Motor neuron (in vitro differentiated cells): ENCODE measurements around the gene CACNB4. TPM values are rescaled to one million over a fixed set of nuclear protein-coding genes. Genes with fewer than 3 reads are reported as not detected.

Source experiments
- ATAC-seq, 8 experiments: fragments of 200-7000 bp; cut with Tn5 transposase; replicated peaks in 6 of 8; 2 replicates each; pipeline ENCODE4 v1.8.0; 2021; ENCODE audit warnings: mild to moderate bottlenecking in 8 of 8, moderate library complexity in 8 of 8
- H3K27ac ChIP-seq, 2 donors: fragments of 250-450 bp; sonication (Bioruptor Pico); 2 replicates each; pipeline ENCODE4 v1.9.0; 2021; ENCODE audit warnings: antibody characterized with exemption in 2 of 2, mild to moderate bottlenecking in 2 of 2, moderate library complexity in 1 of 2
- H3K4me1 ChIP-seq, 2 donors: fragments of 250-450 bp; sonication (Bioruptor Pico); replicated peaks in 1 of 2; 2 replicates each; pipeline ENCODE4 v1.6.1; 2021; ENCODE audit warnings: antibody characterized with exemption in 2 of 2, mild to moderate bottlenecking in 2 of 2, moderate library complexity in 1 of 2
- H3K4me3 ChIP-seq, 5 donors: fragments of 250-450 bp; sonication (Bioruptor Pico); 2 replicates each; pipeline ENCODE4 v1.9.0; 2021; ENCODE audit warnings: antibody characterized with exemption in 5 of 5, mild to moderate bottlenecking in 5 of 5, moderate library complexity in 4 of 5
- WGBS, 10 experiments: fragments of 450-650 bp; shearing (Covaris generic); methylation state at CpG; one replicate each; pipeline ENCODE4 v1.0.0; 2022; 5-methylcytosine and 5-hydroxymethylcytosine counted together
- in situ Hi-C, 9 experiments: fragments of 400-800 bp; cut with MboI; loops; one replicate each; pipeline ENCODE4 v1.15.0; 2021; ENCODE audit warnings: low sequenced_read_pairs in 9 of 9, low pct_unique_long_range_greater_than_20kb in 2 of 9; ENCODE audit not compliant: unreplicated experiment in 9 of 9
- total RNA-seq, 8 experiments: library from RNA; unstranded; fragments of 300-600 nt; gene quantifications; 2 replicates each; pipeline versions ENCODE4 v1.2.3 to v1.2.4, GENCODE V29; 2022

The CACNB4 gene
- total RNA-seq, 8 experiments from 2014 or later = 6.7 to 116 (median 19.0) TPM

- Histone ChIP-seq H3K4me3 (no peak overlapping the region), H3K4me1 (no peaks in the 10 kb centered on the region), H3K27ac (no peak overlapping the region)
- ATAC-seq = no peak
- WGBS, 10 experiments = 43 to 83% (median 81%) methylated on average over 1 to 2 of the region's 2 CpGs; no CpG with 5 or more reads in 5 of the 10 experiments
- in situ Hi-C loops = no loop called here
These were observed 20.2 kb downstream of the CACNB4 start for GRCh38 chr2:152078662-152079061.

GRCh38 chr2:152078023-152078422, 20.8 kb downstream of the CACNB4 start:
- peak in 3 of 8 experiments; percentile 89 to 93 (median 91) for ATAC-seq
- WGBS, 10 experiments = 34 to 100% (median 92%) methylated on average over 2 to 6 of the region's 9 CpGs; no CpG with 5 or more reads in 1 of the 10 experiments
- H3K4me3 ChIP-seq = no peak overlapping the region
- in situ Hi-C loops = no loop called here
- H3K4me1 ChIP-seq = no peaks in the 10 kb centered on the region
- no peak overlapping the region for H3K27ac ChIP-seq

GRCh38 chr2:152075461-152076050, 23.3 kb downstream of the CACNB4 start:
- no peak overlapping the region for H3K4me3 ChIP-seq
- peak in 3 of 8 experiments; percentile 18 to 27 (median 21) for ATAC-seq

GRCh38 chr2:152072011-152072410, 26.8 kb downstream of the CACNB4 start:
- Histone ChIP-seq H3K4me3 (no peak overlapping the region), H3K4me1 (no peaks in the 10 kb centered on the region), H3K27ac (no peak overlapping the region)
- ATAC-seq = no peak
- 17 to 93% (median 78%) methylated on average over 1 to 2 of the region's 2 CpGs; no CpG with 5 or more reads in 4 of the 10 experiments for whole genome bisulfite sequencing, 10 experiments
- in situ Hi-C loops = loop anchor here in 1 of 9 experiments (25.0 kb wide), 1 partner anchor 565 kb away; no protein-coding TSS in a partner anchor

More at GRCh38 chr2:152075461-152076050, 23.3 kb downstream of the CACNB4 start:
- no peak overlapping the region for H3K27ac ChIP-seq
- in situ Hi-C loops = no loop called here
- no peaks in the 10 kb centered on the region for H3K4me1 ChIP-seq
- 20 to 90% (median 55%) methylated on average over 1 to 4 of the region's 4 CpGs; no CpG with 5 or more reads in 4 of the 10 experiments for WGBS, 10 experiments

GRCh38 chr2:152071518-152071917, 27.3 kb downstream of the CACNB4 start:
- WGBS, 10 experiments = 43 to 100% (median 95%) methylated on average over 1 of the region's 1 CpG; no CpG with 5 or more reads in 2 of the 10 experiments
- no peak overlapping the region for H3K27ac ChIP-seq
- in situ Hi-C loops = loop anchor here in 1 of 9 experiments (25.0 kb wide), 1 partner anchor 566 kb away; no protein-coding TSS in a partner anchor
- no peak for ATAC-seq
- H3K4me1 ChIP-seq = no peaks in the 10 kb centered on the region
- H3K4me3 ChIP-seq = no peak overlapping the region

- ATAC-seq = no peak
- in situ Hi-C loops = loop anchor here in 1 of 9 experiments (25.0 kb wide), 1 partner anchor 566 kb away; no protein-coding TSS in a partner anchor
- H3K4me1 ChIP-seq = no peaks in the 10 kb centered on the region
- H3K27ac ChIP-seq = no peak overlapping the region
- 43 to 100% (median 90%) methylated on average over 1 of the region's 1 CpG; no CpG with 5 or more reads in 3 of the 10 experiments for WGBS, 10 experiments
- H3K4me3 ChIP-seq = no peak overlapping the region
These were observed 27.8 kb downstream of the CACNB4 start for GRCh38 chr2:152071092-152071491.

- no peak overlapping the region for H3K27ac ChIP-seq
- in situ Hi-C loops = loop anchor here in 1 of 9 experiments (25.0 kb wide), 1 partner anchor 569 kb away; no protein-coding TSS in a partner anchor
- 0 to 100% (median 82%) methylated on average over 1 to 2 of the region's 2 CpGs; no CpG with 5 or more reads in 2 of the 10 experiments for WGBS, 10 experiments
- peak in 3 of 8 experiments; percentile 37 to 53 (median 50) for ATAC-seq
- H3K4me3 ChIP-seq = no peak overlapping the region
- H3K4me1 ChIP-seq = no peaks in the 10 kb centered on the region
These were observed 30.6 kb downstream of the CACNB4 start for GRCh38 chr2:152068226-152068625.

- Histone ChIP-seq H3K4me3 (no peak overlapping the region), H3K4me1 (no peaks in the 10 kb centered on the region), H3K27ac (no peak overlapping the region)
- no peak for ATAC-seq
- in situ Hi-C loops = loop anchor here in 1 of 9 experiments (25.0 kb wide), 1 partner anchor 569 kb away; no protein-coding TSS in a partner anchor
- 80 to 100% (median 100%) methylated on average over 1 of the region's 1 CpG; no CpG with 5 or more reads in 4 of the 10 experiments for WGBS, 10 experiments
These were observed 31.0 kb downstream of the CACNB4 start for GRCh38 chr2:152067823-152068222.

- in situ Hi-C loops = loop anchor here in 1 of 9 experiments (25.0 kb wide), 1 partner anchor 571 kb away; no protein-coding TSS in a partner anchor
- no peak for ATAC-seq
These were observed 32.9 kb downstream of the CACNB4 start for GRCh38 chr2:152065945-152066344.

GRCh38 chr2:152064001-152064400, 34.8 kb downstream of the CACNB4 start:
- no peak overlapping the region for H3K27ac ChIP-seq
- 8 to 96% (median 78%) methylated on average over 1 to 3 of the region's 3 CpGs; no CpG with 5 or more reads in 4 of the 10 experiments for WGBS, 10 experiments
- in situ Hi-C loops = loop anchor here in 1 of 9 experiments (25.0 kb wide), 1 partner anchor 573 kb away; no protein-coding TSS in a partner anchor
- no peaks in the 10 kb centered on the region for H3K4me1 ChIP-seq
- no peak for ATAC-seq
- no peak overlapping the region for H3K4me3 ChIP-seq

More at GRCh38 chr2:152065945-152066344, 32.9 kb downstream of the CACNB4 start:
- H3K4me3 ChIP-seq = no peak overlapping the region
- WGBS, 10 experiments = 72 to 93% (median 91%) methylated on average over 3 of the region's 3 CpGs; no CpG with 5 or more reads in 6 of the 10 experiments
- no peaks in the 10 kb centered on the region for H3K4me1 ChIP-seq
- no peak overlapping the region for H3K27ac ChIP-seq

- 0 to 93% (median 61%) methylated on average over 1 to 3 of the region's 3 CpGs; no CpG with 5 or more reads in 2 of the 10 experiments for WGBS, 10 experiments
- in situ Hi-C loops = loop anchor here in 1 of 9 experiments (25.0 kb wide), 1 partner anchor 574 kb away; no protein-coding TSS in a partner anchor
- Histone ChIP-seq H3K27ac (no peak overlapping the region), H3K4me1 (no peaks in the 10 kb centered on the region), H3K4me3 (no peak overlapping the region)
- ATAC-seq = no peak
These were observed 35.4 kb downstream of the CACNB4 start for GRCh38 chr2:152063325-152063924.

GRCh38 chr2:152062125-152063091, 36.4 kb downstream of the CACNB4 start:
- WGBS, 10 experiments = 0 to 100% (median 80%) methylated on average over 1 to 7 of the region's 7 CpGs; no CpG with 5 or more reads in 2 of the 10 experiments
- ATAC-seq = peak in 3 of 8 experiments; percentile 95 to 96 (median 95)
- Histone ChIP-seq H3K4me3 (no peak overlapping the region), H3K4me1 (no peaks in the 10 kb centered on the region), H3K27ac (no peak overlapping the region)
- in situ Hi-C loops = loop anchor here in 1 of 9 experiments (25.0 kb wide), 1 partner anchor 575 kb away; no protein-coding TSS in a partner anchor
